DOHH2 (cell line): Measurements from ENCODE around the gene PF4V1.

Experiments used
- H3F3A ChIP-seq: fragments of 200-600 bp; sonication (generic), shearing (Covaris generic); 2 replicates; pipeline ENCODE4 v1.6.0; 2016; ENCODE audit warnings: antibody characterized with exemption, mild to moderate bottlenecking; ENCODE audit not compliant: control insufficient read depth, insufficient read depth
- H3K27ac ChIP-seq: fragments of 200-600 bp; sonication (generic); 2 replicates; pipeline ENCODE4 v1.5.1; 2014; ENCODE audit warnings: low read depth, mild to moderate bottlenecking, low read length, moderate library complexity
- H3K27me3 ChIP-seq: fragments of 200-600 bp; sonication (generic); 2 replicates; pipeline ENCODE4 v1.6.1; 2014; ENCODE audit warnings: mild to moderate bottlenecking, low read length, mixed read lengths; ENCODE audit not compliant: control insufficient read depth
- H3K36me3 ChIP-seq: fragments of 200-600 bp; sonication (generic); 2 replicates; pipeline ENCODE4 v1.6.1; 2014; ENCODE audit warnings: mild to moderate bottlenecking, low read length, moderate library complexity, mixed read lengths; ENCODE audit not compliant: control insufficient read depth
- H3K4me1 ChIP-seq: fragments of 200-600 bp; sonication (generic); 2 replicates; pipeline ENCODE4 v1.6.1; 2014; ENCODE audit warnings: mild to moderate bottlenecking, low read length, mixed read lengths; ENCODE audit not compliant: control insufficient read depth
- H3K4me2 ChIP-seq: fragments of 200-600 bp; sonication (generic); 2 replicates; pipeline ENCODE4 v1.6.0; 2014; ENCODE audit warnings: mild to moderate bottlenecking, low read length, moderate library complexity
- H3K4me3 ChIP-seq: fragments of 200-600 bp; sonication (generic); 2 replicates; pipeline ENCODE4 v1.5.1; 2014; ENCODE audit warnings: mild to moderate bottlenecking, low read length, mixed read lengths
- H3K79me2 ChIP-seq: fragments of 200-600 bp; sonication (generic); 2 replicates; pipeline ENCODE4 v1.6.1; 2014; ENCODE audit warnings: mild to moderate bottlenecking, low read length, mixed read lengths; ENCODE audit not compliant: control insufficient read depth
- H3K9me2 ChIP-seq: fragments of 200-600 bp; sonication (generic); replicated peaks from 2 replicates; pipeline ENCODE4 v1.6.1; 2014; ENCODE audit warnings: mild to moderate bottlenecking, low read length, mixed read lengths; ENCODE audit not compliant: control insufficient read depth
- H3K9me3 ChIP-seq: fragments of 200-600 bp; sonication (generic); 2 replicates; pipeline ENCODE4 v1.6.1; 2014; ENCODE audit warnings: antibody characterized with exemption, low read length, mixed read lengths; ENCODE audit not compliant: control insufficient read depth, insufficient read depth
- H4K20me1 ChIP-seq: fragments of 200-600 bp; sonication (generic); 2 replicates; pipeline ENCODE4 v1.6.0; 2014; ENCODE audit warnings: low read depth, mild to moderate bottlenecking, antibody characterized with exemption, low read length, moderate library complexity; ENCODE audit not compliant: control insufficient read depth, insufficient read depth
- EZH2phosphoT487 ChIP-seq: fragments of 200-600 bp; sonication (generic); IDR thresholded peaks from 2 replicates; pipeline ENCODE4 v1.6.1; 2017; ENCODE audit warnings: borderline replicate concordance, mild to moderate bottlenecking, antibody characterized with exemption, low read length, moderate library complexity, mixed read lengths
- TF ChIP-seq, protein P1 (sequence below): fragments of 200-600 bp; sonication (generic); IDR thresholded peaks from one replicate; pipeline ENCODE4 v1.5.1; 2014; ENCODE audit warnings: antibody characterized with exemption, mild to moderate bottlenecking, low read depth, low read length; ENCODE audit not compliant: poor library complexity, severe bottlenecking

The PF4V1 gene

DNA sequence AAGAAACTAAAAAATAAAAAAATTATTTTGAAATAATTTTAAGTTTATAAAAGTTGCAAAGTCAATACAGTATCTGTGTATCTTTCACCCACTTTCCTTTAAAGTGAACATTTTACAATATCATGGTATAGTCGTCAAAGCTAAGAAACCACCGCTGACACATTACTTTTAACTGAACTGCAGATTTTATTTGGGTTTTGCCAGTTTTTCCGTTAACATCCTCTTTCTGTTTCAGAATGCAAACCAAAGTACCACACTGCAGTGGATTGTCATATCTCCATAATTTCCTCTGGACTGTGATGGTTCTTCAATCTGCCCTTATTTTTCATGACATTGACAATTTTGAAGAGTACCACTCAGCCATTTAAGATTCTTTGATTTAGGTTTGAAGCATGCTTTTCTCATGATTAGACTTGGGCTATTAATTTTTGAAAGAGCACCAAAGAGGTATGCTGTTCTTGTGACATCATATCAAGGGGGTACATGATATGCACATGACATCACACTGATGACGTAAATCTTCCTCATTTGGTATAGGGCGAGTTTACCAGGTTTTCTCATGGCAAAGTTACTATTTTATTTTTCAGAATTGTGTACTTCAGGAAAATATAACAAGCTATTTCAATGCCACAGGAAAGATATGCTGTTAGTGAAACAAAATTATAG is 12.5 kb downstream of the PF4V1 start:
- Histone ChIP-seq H3K9me3 (no peaks in the 10 kb centered on the region), H3K4me1 (no peaks in the 10 kb centered on the region)

GRCh38 chr4:73866246-73866645 is 13.2 kb downstream of the PF4V1 start:
- H3K27me3 ChIP-seq = no peaks in the 10 kb centered on the region
- H3K9me2 ChIP-seq = no peaks in the 10 kb centered on the region
- H4K20me1 ChIP-seq = no peaks in the 10 kb centered on the region

More for the DNA sequence above, 12.5 kb downstream of the PF4V1 start:
- H3F3A ChIP-seq = no peaks in the 10 kb centered on the region
- H3K27ac ChIP-seq = no peak overlapping the region
- TF ChIP-seq, protein P1, sequence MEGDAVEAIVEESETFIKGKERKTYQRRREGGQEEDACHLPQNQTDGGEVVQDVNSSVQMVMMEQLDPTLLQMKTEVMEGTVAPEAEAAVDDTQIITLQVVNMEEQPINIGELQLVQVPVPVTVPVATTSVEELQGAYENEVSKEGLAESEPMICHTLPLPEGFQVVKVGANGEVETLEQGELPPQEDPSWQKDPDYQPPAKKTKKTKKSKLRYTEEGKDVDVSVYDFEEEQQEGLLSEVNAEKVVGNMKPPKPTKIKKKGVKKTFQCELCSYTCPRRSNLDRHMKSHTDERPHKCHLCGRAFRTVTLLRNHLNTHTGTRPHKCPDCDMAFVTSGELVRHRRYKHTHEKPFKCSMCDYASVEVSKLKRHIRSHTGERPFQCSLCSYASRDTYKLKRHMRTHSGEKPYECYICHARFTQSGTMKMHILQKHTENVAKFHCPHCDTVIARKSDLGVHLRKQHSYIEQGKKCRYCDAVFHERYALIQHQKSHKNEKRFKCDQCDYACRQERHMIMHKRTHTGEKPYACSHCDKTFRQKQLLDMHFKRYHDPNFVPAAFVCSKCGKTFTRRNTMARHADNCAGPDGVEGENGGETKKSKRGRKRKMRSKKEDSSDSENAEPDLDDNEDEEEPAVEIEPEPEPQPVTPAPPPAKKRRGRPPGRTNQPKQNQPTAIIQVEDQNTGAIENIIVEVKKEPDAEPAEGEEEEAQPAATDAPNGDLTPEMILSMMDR = no peak
- no peak for TF ChIP-seq EZH2phosphoT487
- H3K9me2 ChIP-seq = no peaks in the 10 kb centered on the region
- no peaks in the 10 kb centered on the region for H3K36me3 ChIP-seq
- H3K27me3 ChIP-seq = no peaks in the 10 kb centered on the region
- H3K4me3 ChIP-seq = no peak overlapping the region
- H3K4me2 ChIP-seq = no peak overlapping the region
- no peaks in the 10 kb centered on the region for H4K20me1 ChIP-seq
- no peaks in the 10 kb centered on the region for H3K79me2 ChIP-seq

DNA sequence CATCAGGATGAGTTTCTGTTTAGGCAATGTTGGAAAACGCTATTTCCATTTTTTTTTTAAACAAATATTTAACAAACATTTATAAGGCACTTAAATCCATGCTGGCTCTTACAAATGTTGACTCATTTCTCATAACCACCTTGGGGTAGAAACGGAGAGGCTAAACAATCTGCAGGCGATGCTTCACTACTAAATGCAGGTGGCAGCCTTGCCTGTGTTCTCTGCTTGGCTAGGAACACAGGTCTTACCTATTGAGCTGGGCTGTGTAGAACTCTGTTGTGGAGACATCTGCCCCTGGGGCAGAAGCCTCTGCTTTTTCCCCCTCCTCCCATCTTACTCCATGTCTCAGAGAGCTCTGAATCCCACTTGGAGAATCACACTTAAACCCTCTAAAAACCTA is 14.7 kb downstream of the PF4V1 start:
- no peak overlapping the region for H3K27ac ChIP-seq
- H3K9me2 ChIP-seq = no peaks in the 10 kb centered on the region
- H3K79me2 ChIP-seq = no peaks in the 10 kb centered on the region
- no peaks in the 10 kb centered on the region for H4K20me1 ChIP-seq
- no peak for TF ChIP-seq EZH2phosphoT487
- TF ChIP-seq, protein P1 = no peak
- no peak overlapping the region for H3K4me3 ChIP-seq
- no peaks in the 10 kb centered on the region for H3K27me3 ChIP-seq
- H3K9me3 ChIP-seq = no peaks in the 10 kb centered on the region
- H3F3A ChIP-seq = no peaks in the 10 kb centered on the region
- no peak overlapping the region for H3K4me2 ChIP-seq
- no peaks in the 10 kb centered on the region for H3K4me1 ChIP-seq
- H3K36me3 ChIP-seq = no peaks in the 10 kb centered on the region

More at GRCh38 chr4:73866246-73866645, 13.2 kb downstream of the PF4V1 start:
- Histone ChIP-seq H3K4me3 (no peak overlapping the region), H3K4me1 (no peaks in the 10 kb centered on the region), H3K79me2 (no peaks in the 10 kb centered on the region), H3F3A (no peaks in the 10 kb centered on the region), H3K9me3 (no peaks in the 10 kb centered on the region), H3K4me2 (no peak overlapping the region), H3K36me3 (no peaks in the 10 kb centered on the region), H3K27ac (no peak overlapping the region)
- TF ChIP-seq, protein P1 = no peak
- no peak for TF ChIP-seq EZH2phosphoT487
